ENCODE measurements around the gene SNX1.
"Not testable (repeated sequence)": the region's sequence is repeated elsewhere in the genome, so short reads cannot be mapped to it uniquely, and the experiment has no call there.

Gene SNX1

GRCh38 chr15:64073496-64073895, 22.3 kb upstream of the SNX1 start:
- DNase-seq: not testable (repeated sequence)

DNA sequence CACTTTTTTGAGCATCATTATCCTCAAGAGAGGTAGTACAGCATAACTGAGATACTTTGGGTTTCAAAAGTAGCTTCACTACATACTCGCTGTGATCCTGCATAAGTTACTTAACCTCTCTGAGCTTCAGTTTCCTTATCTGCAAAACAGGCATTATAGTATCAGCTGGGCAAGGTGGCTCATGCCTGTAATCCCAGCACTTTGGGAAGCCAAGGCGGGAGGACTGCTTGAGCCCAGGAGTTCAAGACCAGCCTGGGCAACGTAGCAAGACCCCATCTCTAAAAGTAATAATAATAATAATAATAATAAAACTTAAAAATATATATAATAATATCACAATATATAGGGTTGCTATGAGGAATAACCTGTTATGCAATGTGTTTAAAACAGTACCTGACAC, 13.0 kb upstream of the SNX1 start:
- DNase-seq: no peak

GRCh38 chr15:64089543-64090280, 6.1 kb upstream of the SNX1 start:
- peak; percentile 30 for DNase-seq

GRCh38 chr15:64090527-64090926, 5.3 kb upstream of the SNX1 start:
- DNase-seq: peak; percentile 35

GRCh38 chr15:64092075-64092820, 3.5 kb upstream of the SNX1 start:
- DNase-seq: peak; percentile 36

DNA sequence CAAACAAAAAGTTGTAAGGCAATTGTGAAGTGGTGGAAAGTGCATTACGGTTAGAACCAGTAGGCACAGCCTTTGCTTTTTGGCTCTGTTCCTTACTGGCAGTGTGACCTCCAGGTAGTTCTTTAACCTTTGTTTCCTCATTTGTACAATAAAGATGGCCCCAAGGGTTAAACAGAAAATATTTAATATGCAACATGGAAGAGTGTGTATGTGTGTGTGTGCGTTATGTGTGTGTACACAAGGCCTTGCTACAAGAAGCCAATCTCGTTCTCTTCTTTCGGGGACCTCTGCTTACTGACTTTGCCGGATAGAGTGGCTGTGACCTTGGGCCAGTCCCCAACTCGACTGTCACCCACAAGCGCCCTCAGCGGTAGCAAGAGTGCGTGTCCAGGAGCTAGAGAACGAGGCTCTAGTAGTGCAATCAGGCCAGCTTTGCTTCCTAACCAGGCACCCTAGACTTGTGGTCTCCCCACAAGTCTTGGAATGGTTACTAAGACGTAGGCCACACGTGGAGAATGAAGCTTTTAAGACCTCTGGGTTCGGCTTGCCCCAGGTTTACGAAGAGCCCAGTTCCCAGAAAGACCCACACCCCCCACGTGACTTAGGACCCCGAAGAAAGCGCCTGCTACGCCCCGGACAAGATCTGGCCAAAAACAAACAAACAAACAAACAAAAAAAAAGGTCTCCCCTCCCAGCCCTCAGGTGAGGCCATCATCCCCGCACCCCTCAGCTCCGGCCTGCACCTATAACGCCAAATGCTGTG, 2.7 kb upstream of the SNX1 start:
- DNase-seq: peak; percentile 82

- peak; percentile 100 for DNase-seq
Measured at GRCh38 chr15:64093627-64094417, 2.0 kb upstream of the SNX1 start, which contains the start of gene CIAO2A. Gene CIAO2A (minus strand): TSS chr15:64093838. CDS start chr15:64093768, 70 bp downstream.

GRCh38 chr15:64095431-64095794, 369 bp upstream of the SNX1 start:
- DNase-seq: no peak

DNA sequence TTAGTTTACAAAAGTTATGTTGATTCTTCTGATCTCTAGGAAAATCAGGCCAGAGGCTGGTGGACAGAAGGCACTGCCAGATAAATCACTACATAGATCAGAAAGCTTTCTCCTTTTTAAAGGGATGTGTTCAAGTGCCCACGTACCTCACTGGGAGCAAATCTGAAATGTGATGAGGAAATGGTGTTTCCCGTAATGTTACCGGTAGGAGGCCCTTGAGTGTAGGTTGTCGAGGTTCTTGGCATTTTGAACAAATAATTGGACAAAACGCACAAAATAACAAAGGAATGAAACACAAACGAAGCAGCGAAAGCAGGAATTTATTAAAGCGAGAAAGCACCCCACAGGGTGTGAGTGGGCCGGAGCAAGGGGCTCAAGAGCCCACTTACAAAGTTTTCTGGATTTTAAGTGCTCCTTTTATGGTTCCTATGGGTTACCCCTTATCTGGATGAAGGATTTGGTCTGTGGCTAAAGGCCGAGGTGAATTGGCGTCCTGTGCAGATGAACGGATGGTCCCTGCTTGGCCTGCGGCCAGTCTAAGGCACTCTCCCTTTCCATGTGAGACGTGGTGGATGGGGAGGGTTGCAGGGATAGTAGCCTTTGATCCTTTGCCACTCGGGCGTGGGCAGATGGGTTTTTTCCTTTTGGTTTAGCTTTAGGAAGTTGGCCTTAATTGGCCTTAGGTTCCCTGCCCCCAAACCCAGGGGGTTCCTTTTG, 1.0 kb downstream of the SNX1 start:
- peak; percentile 50 for DNase-seq

- no peak for DNase-seq
Measured at GRCh38 chr15:64099379-64099778, 3.6 kb downstream of the SNX1 start.

DNA sequence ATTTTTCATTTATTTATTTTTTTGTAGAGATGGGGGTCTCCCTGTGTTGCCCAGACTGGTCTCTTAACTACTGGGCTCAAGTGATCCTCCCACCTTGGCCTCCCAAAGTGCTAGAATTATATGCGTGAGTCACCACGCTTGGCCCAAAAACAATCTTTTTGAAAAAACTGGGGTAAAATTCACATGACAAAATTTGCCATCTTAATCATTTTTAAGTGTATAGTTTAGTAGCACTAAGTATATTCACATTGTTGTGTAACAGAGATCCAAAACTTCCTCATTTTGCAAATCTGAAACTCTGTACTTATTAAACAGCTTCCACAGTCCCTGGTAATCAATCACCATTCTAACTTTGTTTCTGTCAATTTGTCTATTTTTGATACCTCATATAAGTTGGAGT, 5.2 kb downstream of the SNX1 start:
- DNase-seq: peak; percentile 23

DNA sequence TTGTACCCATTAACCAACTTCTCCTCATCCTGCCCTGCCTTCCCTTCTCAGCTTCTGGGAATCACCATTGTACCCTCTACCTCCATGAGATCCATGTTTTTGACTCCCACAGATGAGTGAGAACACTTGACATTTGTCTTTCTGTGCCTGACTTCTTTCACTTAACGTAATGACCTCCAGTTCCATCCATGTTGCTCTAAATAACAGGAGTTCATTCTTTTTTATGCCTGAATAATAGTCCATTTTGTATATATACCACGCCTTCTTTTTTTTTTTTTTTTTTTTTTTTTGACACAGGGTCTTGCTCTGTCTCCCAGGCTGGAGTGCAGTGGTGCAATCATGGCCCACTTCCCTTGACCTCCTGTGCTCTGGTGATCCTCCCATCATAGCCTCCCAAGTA, 6.7 kb downstream of the SNX1 start:
- DNase-seq: no peak

DNA sequence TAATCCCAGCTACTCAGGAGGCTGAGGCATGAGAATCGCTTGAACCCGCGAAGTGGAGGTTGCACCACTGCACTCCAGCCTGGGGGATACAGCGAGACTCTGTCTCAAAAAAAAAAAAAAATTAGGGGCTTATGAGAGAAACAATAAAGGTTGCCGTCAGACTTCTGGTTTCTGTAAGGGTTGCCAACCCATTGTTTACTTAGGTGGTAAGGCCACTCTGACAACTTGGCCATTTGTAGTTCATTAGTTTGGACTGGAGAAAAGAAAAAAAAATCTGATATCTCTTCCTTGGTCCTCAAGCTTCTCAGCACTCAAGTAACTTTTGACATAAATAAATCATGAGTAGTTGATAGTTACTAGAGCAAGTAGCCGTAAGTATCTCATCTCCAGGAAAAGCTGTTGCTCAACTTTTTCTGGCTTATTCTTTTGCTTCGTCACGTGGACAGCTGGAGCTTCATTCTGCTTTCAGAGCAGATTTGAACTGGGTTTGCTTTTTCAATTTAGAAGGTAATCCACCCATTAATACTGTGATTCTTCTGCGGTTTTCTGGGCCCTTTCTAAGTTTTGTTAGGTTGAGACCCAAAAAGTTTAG, 9.4 kb downstream of the SNX1 start:
- DNase-seq: peak; percentile 62

- no peak for DNase-seq
Measured at GRCh38 chr15:64107337-64107736, 11.6 kb downstream of the SNX1 start.

GRCh38 chr15:64110108-64110701, 14.4 kb downstream of the SNX1 start:
- DNase-seq: peak; percentile 31

DNA sequence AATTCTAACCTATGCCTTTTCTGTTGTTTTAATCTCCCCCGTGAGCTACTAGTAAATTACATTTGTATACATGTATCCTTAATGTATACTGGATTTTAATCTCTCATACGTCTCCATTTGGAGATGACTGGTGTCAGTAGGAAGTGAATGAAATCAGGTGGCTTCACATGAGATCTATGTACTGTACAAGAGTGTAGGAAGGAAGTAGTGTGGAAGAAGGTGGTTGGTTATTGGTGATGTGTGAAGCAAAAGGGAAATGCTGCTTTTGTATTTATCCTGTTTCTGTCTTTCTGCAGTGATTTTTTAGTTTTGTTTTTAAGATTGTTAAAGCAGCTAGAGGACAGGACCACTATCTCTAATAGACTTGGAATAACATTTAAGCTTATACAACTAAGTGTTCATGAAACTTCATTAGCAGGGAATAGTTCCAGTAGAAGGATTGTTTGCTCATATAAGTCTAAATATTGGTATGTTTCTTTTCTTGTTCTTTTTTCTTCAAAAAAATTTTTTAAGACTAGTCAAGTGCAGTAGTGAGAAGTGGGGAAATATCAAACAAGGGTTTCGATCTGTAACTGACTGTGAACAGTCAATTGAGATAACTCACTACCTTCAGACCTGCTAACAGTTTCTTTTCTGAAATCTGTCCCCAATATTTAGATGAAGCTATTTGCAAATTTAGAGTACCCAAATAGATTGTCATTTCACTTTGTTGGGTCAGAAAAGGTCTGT, 15.3 kb downstream of the SNX1 start:
- DNase-seq: no peak

DNA sequence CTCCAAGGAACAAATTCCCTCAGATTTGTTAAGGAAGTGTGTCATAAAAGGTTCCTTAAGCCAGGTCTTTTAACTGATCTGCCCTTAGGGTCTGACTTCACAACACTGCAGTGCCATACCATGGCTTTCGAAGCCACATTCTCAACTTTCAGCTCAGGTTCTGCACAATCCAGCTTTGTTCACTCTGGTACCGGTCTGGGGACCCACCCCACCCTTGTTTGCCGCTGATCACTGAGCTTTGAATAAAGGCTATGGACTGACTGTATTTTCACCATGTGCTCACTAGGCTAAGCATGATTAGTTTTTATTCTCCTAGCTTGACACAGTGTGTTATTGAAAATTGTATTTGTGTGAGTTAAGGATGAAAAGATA, 15.9 kb downstream of the SNX1 start:
- DNase-seq: no peak

GRCh38 chr15:64112073-64112772, 16.4 kb downstream of the SNX1 start:
- peak; percentile 48 for DNase-seq

DNA sequence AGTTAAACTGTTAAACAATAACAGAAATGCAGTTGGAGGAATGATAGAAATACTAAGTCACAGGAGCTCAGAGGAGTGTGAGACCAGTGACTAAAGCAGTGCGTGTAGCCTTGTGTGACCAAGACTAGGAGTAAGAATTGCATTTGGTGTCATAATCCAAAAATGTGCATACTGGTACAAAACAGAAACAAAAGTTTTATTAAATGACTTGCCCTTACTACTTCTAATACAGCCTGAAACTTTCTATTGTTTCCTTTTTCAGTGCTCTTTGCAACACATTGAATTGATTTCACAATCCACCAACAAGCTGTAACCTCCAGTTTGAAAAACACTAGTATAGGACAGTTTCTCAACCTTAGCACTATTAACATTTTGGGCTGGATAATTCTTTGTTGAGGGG, 17.1 kb downstream of the SNX1 start:
- peak; percentile 47 for DNase-seq

All from hematopoietic multipotent progenitor cell treated with erythropoietin and hydrocortisone succinate and interleukin-3 and kit ligand, for 6 days (in vitro differentiated cells).